ENCODE measurements around the gene UBA52. TPM values are rescaled to one million over a fixed set of nuclear protein-coding genes. Genes with fewer than 3 reads are reported as not detected.

Gene UBA52
- total and polyA plus RNA-seq, 2 experiments from 2014 or later = 627 to 1,301 TPM

DNA sequence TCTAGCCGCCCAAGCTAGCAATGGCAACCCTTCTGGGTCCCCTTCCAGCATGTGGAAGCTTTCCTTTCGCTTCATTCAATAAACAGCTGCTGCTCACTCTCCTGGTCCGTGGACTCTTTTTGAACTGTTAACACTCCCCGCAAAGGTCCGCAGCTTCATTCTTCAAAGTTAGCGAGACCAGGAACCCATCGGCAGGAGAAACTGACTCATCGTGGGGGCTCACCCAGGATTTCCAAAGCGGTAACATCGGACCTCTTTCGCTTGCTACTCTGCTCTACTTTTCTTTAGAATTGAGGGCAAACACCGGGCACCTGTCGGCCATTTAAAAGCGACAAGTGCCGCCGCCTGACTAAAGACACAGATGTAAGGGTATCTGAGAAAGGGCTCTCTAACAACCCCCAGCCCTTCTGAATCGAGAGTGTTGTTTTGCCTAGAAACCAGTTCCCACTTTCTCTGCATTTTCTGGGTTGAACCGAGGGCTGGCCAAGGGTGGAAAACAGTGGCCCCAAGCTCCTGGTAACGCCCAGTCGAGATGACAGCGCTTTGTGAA lies 5.8 kb downstream of the UBA52 start (continued):
- TF ChIP-seq POLR2AphosphoS5 (IDR thresholded peaks at IDR 0.05; ENCODE audit: low read depth) = peak; percentile 33; the same call in 1 of the 2 replicates
- TF ChIP-seq, protein P1, sequence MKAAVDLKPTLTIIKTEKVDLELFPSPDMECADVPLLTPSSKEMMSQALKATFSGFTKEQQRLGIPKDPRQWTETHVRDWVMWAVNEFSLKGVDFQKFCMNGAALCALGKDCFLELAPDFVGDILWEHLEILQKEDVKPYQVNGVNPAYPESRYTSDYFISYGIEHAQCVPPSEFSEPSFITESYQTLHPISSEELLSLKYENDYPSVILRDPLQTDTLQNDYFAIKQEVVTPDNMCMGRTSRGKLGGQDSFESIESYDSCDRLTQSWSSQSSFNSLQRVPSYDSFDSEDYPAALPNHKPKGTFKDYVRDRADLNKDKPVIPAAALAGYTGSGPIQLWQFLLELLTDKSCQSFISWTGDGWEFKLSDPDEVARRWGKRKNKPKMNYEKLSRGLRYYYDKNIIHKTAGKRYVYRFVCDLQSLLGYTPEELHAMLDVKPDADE (IDR thresholded peaks at IDR 0.05) = no peak
- no peak for TF ChIP-seq CREB1 (CRISPR knock-in tag; IDR thresholded peaks at IDR 0.05; ENCODE audit: low read depth)

DNA sequence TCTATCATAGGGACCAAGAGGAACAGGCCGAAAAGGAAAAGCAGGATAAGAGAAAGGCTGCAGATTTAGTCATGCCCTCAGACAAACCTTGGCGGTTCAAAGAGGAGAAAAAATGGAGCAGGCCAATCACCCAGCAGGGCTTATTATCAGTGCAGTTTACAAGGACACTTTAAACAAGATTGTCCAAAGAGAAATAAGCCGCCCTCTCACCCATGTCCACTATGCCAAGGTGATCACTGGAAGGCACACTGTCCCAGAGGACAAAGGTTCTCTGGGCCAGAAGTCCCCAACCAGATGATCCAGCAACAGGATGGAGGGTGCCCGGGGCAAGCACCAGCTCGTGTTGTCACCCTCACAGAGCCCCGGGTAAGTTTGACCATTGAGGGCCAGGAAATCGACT lies 8.7 kb downstream of the UBA52 start:
- H3K36me3 Mint-ChIP-seq (ENCODE audit: low read depth) = peaks cover 27% of the 10 kb centered on the region
- no peaks in the 10 kb centered on the region for H3K4me1 Mint-ChIP-seq
- ATAC-seq (no peak), DNase-seq (ENCODE audit: low spot score) (peak; percentile 0)
- H3K9me2 ChIP-seq (ENCODE audit: insufficient read depth) = no peaks in the 10 kb centered on the region
- H2AFZ ChIP-seq = no peak overlapping the region
- H3K79me2 ChIP-seq (replicated peaks; ENCODE audit: insufficient read depth) = no peaks in the 10 kb centered on the region
- peaks cover 16% of the 10 kb centered on the region for H3K27me3 Mint-ChIP-seq (ENCODE audit: insufficient read depth, low read depth, poor library complexity)
- H3K4me1 ChIP-seq (ENCODE audit: insufficient read depth) = no peaks in the 10 kb centered on the region
- H3K36me3 ChIP-seq (ENCODE audit: insufficient read depth) = peaks cover 12% of the 10 kb centered on the region
- peaks cover 4% of the 10 kb centered on the region for H4K20me1 ChIP-seq (replicated peaks; ENCODE audit: insufficient read depth)
- no peak overlapping the region for H3K4me3 Mint-ChIP-seq
- H3K4me2 ChIP-seq = no peak overlapping the region
- no peaks in the 10 kb centered on the region for H3K27me3 ChIP-seq (ENCODE audit: insufficient read depth)
- no peaks in the 10 kb centered on the region for H3K9me3 Mint-ChIP-seq
- H3K27ac Mint-ChIP-seq = no peak overlapping the region
- H3F3A ChIP-seq (replicated peaks; ENCODE audit: low read depth) = peaks cover 23% of the 10 kb centered on the region
- H3K27ac ChIP-seq (ENCODE audit: low read depth) = no peak overlapping the region
- H3K4me3 ChIP-seq = no peak overlapping the region
- TF ChIP-seq ZNF331 (CRISPR knock-in tag; IDR thresholded peaks at IDR 0.05; ENCODE audit: low read depth) (no peak), JUNB (IDR thresholded peaks at IDR 0.05; ENCODE audit: unreplicated experiment) (no peak), NANOG (IDR thresholded peaks at IDR 0.05; ENCODE audit: borderline replicate concordance) (no peak), ZNF114 (CRISPR knock-in tag; IDR thresholded peaks at IDR 0.05) (no peak), POLR2AphosphoS5 (IDR thresholded peaks at IDR 0.05; ENCODE audit: low read depth) (no peak), EZH2phosphoT487 (IDR thresholded peaks at IDR 0.05; ENCODE audit: unreplicated experiment) (no peak), CREB1 (CRISPR knock-in tag; IDR thresholded peaks at IDR 0.05; ENCODE audit: low read depth) (no peak), STAT1 (IDR thresholded peaks at IDR 0.05; ENCODE audit: unreplicated experiment) (no peak)
- TF ChIP-seq, protein P2, sequence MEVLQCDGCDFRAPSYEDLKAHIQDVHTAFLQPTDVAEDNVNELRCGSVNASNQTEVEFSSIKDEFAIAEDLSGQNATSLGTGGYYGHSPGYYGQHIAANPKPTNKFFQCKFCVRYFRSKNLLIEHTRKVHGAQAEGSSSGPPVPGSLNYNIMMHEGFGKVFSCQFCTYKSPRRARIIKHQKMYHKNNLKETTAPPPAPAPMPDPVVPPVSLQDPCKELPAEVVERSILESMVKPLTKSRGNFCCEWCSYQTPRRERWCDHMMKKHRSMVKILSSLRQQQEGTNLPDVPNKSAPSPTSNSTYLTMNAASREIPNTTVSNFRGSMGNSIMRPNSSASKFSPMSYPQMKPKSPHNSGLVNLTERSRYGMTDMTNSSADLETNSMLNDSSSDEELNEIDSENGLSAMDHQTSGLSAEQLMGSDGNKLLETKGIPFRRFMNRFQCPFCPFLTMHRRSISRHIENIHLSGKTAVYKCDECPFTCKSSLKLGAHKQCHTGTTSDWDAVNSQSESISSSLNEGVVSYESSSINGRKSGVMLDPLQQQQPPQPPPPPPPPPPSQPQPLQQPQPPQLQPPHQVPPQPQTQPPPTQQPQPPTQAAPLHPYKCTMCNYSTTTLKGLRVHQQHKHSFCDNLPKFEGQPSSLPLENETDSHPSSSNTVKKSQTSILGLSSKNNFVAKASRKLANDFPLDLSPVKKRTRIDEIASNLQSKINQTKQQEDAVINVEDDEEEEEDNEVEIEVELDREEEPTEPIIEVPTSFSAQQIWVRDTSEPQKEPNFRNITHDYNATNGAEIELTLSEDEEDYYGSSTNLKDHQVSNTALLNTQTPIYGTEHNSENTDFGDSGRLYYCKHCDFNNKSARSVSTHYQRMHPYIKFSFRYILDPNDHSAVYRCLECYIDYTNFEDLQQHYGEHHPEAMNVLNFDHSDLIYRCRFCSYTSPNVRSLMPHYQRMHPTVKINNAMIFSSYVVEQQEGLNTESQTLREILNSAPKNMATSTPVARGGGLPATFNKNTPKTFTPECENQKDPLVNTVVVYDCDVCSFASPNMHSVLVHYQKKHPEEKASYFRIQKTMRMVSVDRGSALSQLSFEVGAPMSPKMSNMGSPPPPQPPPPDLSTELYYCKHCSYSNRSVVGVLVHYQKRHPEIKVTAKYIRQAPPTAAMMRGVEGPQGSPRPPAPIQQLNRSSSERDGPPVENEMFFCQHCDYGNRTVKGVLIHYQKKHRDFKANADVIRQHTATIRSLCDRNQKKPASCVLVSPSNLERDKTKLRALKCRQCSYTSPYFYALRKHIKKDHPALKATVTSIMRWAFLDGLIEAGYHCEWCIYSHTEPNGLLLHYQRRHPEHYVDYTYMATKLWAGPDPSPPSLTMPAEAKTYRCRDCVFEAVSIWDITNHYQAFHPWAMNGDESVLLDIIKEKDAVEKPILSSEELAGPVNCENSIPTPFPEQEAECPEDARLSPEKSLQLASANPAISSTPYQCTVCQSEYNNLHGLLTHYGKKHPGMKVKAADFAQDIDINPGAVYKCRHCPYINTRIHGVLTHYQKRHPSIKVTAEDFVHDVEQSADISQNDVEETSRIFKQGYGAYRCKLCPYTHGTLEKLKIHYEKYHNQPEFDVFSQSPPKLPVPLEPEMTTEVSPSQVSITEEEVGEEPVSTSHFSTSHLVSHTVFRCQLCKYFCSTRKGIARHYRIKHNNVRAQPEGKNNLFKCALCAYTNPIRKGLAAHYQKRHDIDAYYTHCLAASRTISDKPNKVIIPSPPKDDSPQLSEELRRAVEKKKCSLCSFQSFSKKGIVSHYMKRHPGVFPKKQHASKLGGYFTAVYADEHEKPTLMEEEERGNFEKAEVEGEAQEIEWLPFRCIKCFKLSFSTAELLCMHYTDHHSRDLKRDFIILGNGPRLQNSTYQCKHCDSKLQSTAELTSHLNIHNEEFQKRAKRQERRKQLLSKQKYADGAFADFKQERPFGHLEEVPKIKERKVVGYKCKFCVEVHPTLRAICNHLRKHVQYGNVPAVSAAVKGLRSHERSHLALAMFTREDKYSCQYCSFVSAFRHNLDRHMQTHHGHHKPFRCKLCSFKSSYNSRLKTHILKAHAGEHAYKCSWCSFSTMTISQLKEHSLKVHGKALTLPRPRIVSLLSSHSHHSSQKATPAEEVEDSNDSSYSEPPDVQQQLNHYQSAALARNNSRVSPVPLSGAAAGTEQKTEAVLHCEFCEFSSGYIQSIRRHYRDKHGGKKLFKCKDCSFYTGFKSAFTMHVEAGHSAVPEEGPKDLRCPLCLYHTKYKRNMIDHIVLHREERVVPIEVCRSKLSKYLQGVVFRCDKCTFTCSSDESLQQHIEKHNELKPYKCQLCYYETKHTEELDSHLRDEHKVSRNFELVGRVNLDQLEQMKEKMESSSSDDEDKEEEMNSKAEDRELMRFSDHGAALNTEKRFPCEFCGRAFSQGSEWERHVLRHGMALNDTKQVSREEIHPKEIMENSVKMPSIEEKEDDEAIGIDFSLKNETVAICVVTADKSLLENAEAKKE (CRISPR knock-in tag; IDR thresholded peaks at IDR 0.05) = no peak
- TF ChIP-seq, protein P1 (IDR thresholded peaks at IDR 0.05) = no peak
- TF ChIP-seq, protein P3, sequence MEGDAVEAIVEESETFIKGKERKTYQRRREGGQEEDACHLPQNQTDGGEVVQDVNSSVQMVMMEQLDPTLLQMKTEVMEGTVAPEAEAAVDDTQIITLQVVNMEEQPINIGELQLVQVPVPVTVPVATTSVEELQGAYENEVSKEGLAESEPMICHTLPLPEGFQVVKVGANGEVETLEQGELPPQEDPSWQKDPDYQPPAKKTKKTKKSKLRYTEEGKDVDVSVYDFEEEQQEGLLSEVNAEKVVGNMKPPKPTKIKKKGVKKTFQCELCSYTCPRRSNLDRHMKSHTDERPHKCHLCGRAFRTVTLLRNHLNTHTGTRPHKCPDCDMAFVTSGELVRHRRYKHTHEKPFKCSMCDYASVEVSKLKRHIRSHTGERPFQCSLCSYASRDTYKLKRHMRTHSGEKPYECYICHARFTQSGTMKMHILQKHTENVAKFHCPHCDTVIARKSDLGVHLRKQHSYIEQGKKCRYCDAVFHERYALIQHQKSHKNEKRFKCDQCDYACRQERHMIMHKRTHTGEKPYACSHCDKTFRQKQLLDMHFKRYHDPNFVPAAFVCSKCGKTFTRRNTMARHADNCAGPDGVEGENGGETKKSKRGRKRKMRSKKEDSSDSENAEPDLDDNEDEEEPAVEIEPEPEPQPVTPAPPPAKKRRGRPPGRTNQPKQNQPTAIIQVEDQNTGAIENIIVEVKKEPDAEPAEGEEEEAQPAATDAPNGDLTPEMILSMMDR (conservative IDR thresholded peaks at IDR 0.05; ENCODE audit: low read depth in 2 of 2) = no peak
